HG03571 (cell line): Measurements from ENCODE around the gene POLR3A.

Experiments
- ATAC-seq: cut with Tn5 transposase; IDR thresholded peaks from one replicate; pipeline ENCODE4 v1.9.1; 2021; ENCODE audit not compliant: unreplicated experiment

Gene POLR3A

DNA sequence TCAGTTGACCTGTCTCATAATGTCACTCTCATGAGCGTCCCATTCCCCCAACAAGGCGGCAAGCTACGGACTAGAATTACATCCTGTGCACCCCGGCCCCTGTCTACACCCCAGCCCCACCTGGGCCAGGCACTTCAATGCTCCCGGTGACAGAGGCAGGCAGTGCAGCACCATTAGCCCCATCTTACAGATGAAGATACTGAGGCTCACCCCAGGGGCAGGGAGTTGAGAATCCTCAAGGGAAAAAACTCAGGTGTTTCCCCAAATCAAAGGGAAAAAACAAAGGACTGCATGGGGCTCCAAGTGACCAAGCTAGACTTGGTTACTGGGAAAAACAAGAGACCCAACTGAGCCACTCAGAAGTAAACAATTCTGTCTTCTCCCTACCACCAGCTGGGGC lies 107.3 kb downstream of the POLR3A start:
- ATAC-seq, result no peak

DNA sequence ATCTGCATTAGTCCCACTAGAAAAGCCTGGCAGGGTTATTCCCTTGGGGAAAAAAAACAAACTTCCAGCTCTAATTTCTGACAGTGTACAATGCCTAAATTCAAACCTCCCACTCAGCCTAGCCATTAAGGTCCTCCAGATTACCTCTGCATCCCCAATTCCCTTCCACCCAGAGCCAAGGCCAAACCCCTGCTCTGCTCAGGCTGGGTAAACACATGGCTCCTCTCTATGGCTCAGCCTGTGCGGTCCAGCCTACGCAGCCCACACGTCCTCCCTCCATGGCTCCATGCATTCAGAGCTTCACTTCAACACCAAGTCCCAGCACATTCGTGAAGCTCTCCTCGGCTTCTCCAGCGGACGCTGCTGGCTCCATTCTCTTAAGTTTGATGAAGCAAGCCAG lies 107.9 kb downstream of the POLR3A start:
- ATAC-seq, result no peak

DNA sequence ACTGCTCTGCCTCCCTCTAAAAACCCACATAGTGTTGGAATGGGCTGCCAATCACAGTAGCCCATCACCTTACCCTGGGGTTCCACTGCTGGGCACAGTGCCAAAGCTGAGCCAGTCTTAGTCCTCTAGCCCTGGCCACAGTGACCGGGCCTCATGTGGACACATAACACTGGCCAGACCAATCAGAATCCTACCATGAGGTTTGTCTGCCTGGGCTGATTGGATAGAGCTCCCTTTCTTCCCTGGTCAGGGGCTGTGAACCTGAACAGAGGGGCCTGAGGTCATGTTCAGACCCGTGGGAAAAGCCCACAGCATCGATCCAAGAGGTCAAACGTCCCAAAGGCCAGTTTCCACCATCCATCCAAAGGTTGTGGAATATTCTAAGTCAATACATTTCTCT lies 108.8 kb downstream of the POLR3A start:
- no peak for ATAC-seq

DNA sequence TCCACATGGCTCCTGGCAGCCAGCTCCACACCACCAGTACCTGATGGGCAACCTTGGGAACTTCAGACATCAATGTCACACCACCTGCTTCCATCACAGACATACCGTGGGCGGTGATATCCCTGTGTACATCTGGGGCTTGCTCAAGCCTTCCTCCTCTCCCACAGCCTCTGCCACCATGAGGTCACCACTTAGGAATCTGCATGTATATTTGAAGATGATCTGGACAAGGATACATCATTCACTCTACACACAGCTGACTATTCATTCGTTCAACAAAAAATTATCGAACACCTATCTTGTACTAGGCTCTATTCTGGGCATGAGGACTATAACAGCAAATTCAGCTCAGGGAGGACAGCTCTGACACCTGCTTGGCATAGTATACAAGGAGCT lies 109.6 kb downstream of the POLR3A start:
- no peak for ATAC-seq
